ENCODE measurements around the gene GRID1.

GRID1 gene

GRCh38 chr10:86366033-86366901, at the start of gene GRID1:
TSS of gene GRID1 (minus strand) at chr10:86366795.
- Mint-ChIP-seq H3K27ac (no peak within 1 kb of the TSS), H3K27me3 (peaks cover 38% of the 10 kb centered on the region), H3K36me3 (no peaks in the 10 kb centered on the region), H3K4me3 (peak within 1 kb of the TSS; percentile 73), H3K9me3 (ENCODE audit: low read depth) (no peaks in the 10 kb centered on the region), H3K4me1 (ENCODE audit: low read depth) (peaks cover 16% of the 10 kb centered on the region)

- peaks cover 6% of the 10 kb centered on the region for H3K9me3 Mint-ChIP-seq (ENCODE audit: low read depth)
- H3K27ac Mint-ChIP-seq, result no peak overlapping the region
- H3K27me3 Mint-ChIP-seq, result no peaks in the 10 kb centered on the region
- no peak overlapping the region for H3K4me3 Mint-ChIP-seq
- peaks cover 6% of the 10 kb centered on the region for H3K36me3 Mint-ChIP-seq
- peaks cover 54% of the 10 kb centered on the region for H3K4me1 Mint-ChIP-seq (ENCODE audit: low read depth)
Observed at GRCh38 chr10:86415583-86415982, 49.0 kb upstream of the GRID1 start.

- no peaks in the 10 kb centered on the region for H3K27me3 Mint-ChIP-seq
- H3K9me3 Mint-ChIP-seq (ENCODE audit: low read depth), result peaks cover 6% of the 10 kb centered on the region
- H3K27ac Mint-ChIP-seq, result peak overlapping the region; percentile 66
- H3K4me3 Mint-ChIP-seq, result peak overlapping the region; percentile 27
- peaks cover 2% of the 10 kb centered on the region for H3K36me3 Mint-ChIP-seq
- peaks cover 59% of the 10 kb centered on the region for H3K4me1 Mint-ChIP-seq (ENCODE audit: low read depth)
Observed at GRCh38 chr10:86415116-86415515, 48.5 kb upstream of the GRID1 start.

GRCh38 chr10:86413046-86413728, 46.6 kb upstream of the GRID1 start:
- peak overlapping the region; percentile 76 for H3K4me3 Mint-ChIP-seq
- H3K9me3 Mint-ChIP-seq (ENCODE audit: low read depth), result peaks cover 6% of the 10 kb centered on the region
- no peaks in the 10 kb centered on the region for H3K27me3 Mint-ChIP-seq
- H3K4me1 Mint-ChIP-seq (ENCODE audit: low read depth), result peaks cover 51% of the 10 kb centered on the region
- peaks cover 2% of the 10 kb centered on the region for H3K36me3 Mint-ChIP-seq
- peak overlapping the region; percentile 96 for H3K27ac Mint-ChIP-seq

GRCh38 chr10:86411852-86412560, 45.4 kb upstream of the GRID1 start:
- Mint-ChIP-seq H3K9me3 (ENCODE audit: low read depth) (peaks cover 6% of the 10 kb centered on the region), H3K36me3 (peaks cover 2% of the 10 kb centered on the region), H3K4me3 (peak overlapping the region; percentile 76), H3K4me1 (ENCODE audit: low read depth) (peaks cover 50% of the 10 kb centered on the region), H3K27ac (peak overlapping the region; percentile 96), H3K27me3 (no peaks in the 10 kb centered on the region)

GRCh38 chr10:86411281-86411841, 44.8 kb upstream of the GRID1 start:
- peaks cover 50% of the 10 kb centered on the region for H3K4me1 Mint-ChIP-seq (ENCODE audit: low read depth)

GRCh38 chr10:86410542-86411124, 44.0 kb upstream of the GRID1 start:
- H3K4me1 Mint-ChIP-seq (ENCODE audit: low read depth), result peaks cover 48% of the 10 kb centered on the region
- H3K36me3 Mint-ChIP-seq, result peaks cover 2% of the 10 kb centered on the region
- H3K27ac Mint-ChIP-seq, result peak overlapping the region; percentile 96
- no peaks in the 10 kb centered on the region for H3K27me3 Mint-ChIP-seq
- H3K4me3 Mint-ChIP-seq, result peak overlapping the region; percentile 22
- peaks cover 6% of the 10 kb centered on the region for H3K9me3 Mint-ChIP-seq (ENCODE audit: low read depth)

More at GRCh38 chr10:86411281-86411841, 44.8 kb upstream of the GRID1 start:
- Mint-ChIP-seq H3K9me3 (ENCODE audit: low read depth) (peaks cover 6% of the 10 kb centered on the region), H3K27ac (peak overlapping the region; percentile 96), H3K27me3 (no peaks in the 10 kb centered on the region), H3K4me3 (peak overlapping the region; percentile 76), H3K36me3 (peaks cover 2% of the 10 kb centered on the region)

- peaks cover 6% of the 10 kb centered on the region for H3K9me3 Mint-ChIP-seq (ENCODE audit: low read depth)
- H3K4me3 Mint-ChIP-seq, result no peak overlapping the region
- no peak overlapping the region for H3K27ac Mint-ChIP-seq
- H3K36me3 Mint-ChIP-seq, result peaks cover 2% of the 10 kb centered on the region
- H3K4me1 Mint-ChIP-seq (ENCODE audit: low read depth), result peaks cover 40% of the 10 kb centered on the region
- no peaks in the 10 kb centered on the region for H3K27me3 Mint-ChIP-seq
Observed at GRCh38 chr10:86409183-86409582, 42.6 kb upstream of the GRID1 start.

GRCh38 chr10:86403183-86403797, 36.7 kb upstream of the GRID1 start:
- H3K4me3 Mint-ChIP-seq, result peak overlapping the region; percentile 49
- H3K27me3 Mint-ChIP-seq, result no peaks in the 10 kb centered on the region
- no peaks in the 10 kb centered on the region for H3K9me3 Mint-ChIP-seq (ENCODE audit: low read depth)
- no peak overlapping the region for H3K27ac Mint-ChIP-seq
- H3K4me1 Mint-ChIP-seq (ENCODE audit: low read depth), result peaks cover 24% of the 10 kb centered on the region
- no peaks in the 10 kb centered on the region for H3K36me3 Mint-ChIP-seq

- Mint-ChIP-seq H3K36me3 (no peaks in the 10 kb centered on the region), H3K4me3 (peak overlapping the region; percentile 74), H3K9me3 (ENCODE audit: low read depth) (no peaks in the 10 kb centered on the region), H3K27me3 (no peaks in the 10 kb centered on the region), H3K27ac (peak overlapping the region; percentile 51), H3K4me1 (ENCODE audit: low read depth) (peaks cover 24% of the 10 kb centered on the region)
Observed at GRCh38 chr10:86402283-86402941, 35.8 kb upstream of the GRID1 start.

- H3K9me3 Mint-ChIP-seq (ENCODE audit: low read depth), result no peaks in the 10 kb centered on the region
- no peaks in the 10 kb centered on the region for H3K27me3 Mint-ChIP-seq
Observed at GRCh38 chr10:86401588-86402282, 35.1 kb upstream of the GRID1 start.

GRCh38 chr10:86400705-86401587, 34.4 kb upstream of the GRID1 start:
- peak overlapping the region; percentile 58 for H3K27ac Mint-ChIP-seq
- peaks cover 24% of the 10 kb centered on the region for H3K4me1 Mint-ChIP-seq (ENCODE audit: low read depth)
- peak overlapping the region; percentile 83 for H3K4me3 Mint-ChIP-seq

More at GRCh38 chr10:86401588-86402282, 35.1 kb upstream of the GRID1 start:
- peaks cover 24% of the 10 kb centered on the region for H3K4me1 Mint-ChIP-seq (ENCODE audit: low read depth)
- peak overlapping the region; percentile 51 for H3K27ac Mint-ChIP-seq
- H3K36me3 Mint-ChIP-seq, result no peaks in the 10 kb centered on the region
- H3K4me3 Mint-ChIP-seq, result peak overlapping the region; percentile 74

More at GRCh38 chr10:86400705-86401587, 34.4 kb upstream of the GRID1 start:
- H3K9me3 Mint-ChIP-seq (ENCODE audit: low read depth), result no peaks in the 10 kb centered on the region
- no peaks in the 10 kb centered on the region for H3K27me3 Mint-ChIP-seq
- no peaks in the 10 kb centered on the region for H3K36me3 Mint-ChIP-seq

Data from activated naive CD8-positive, alpha-beta T cell (primary cell).